NB4 (cell line): Measurements from ENCODE around the gene MEG3.

Experiments
- DNase-seq: peaks from one replicate; pipeline ENCODE4 v3.0.0; 2010; ENCODE audit warnings: low read depth
- H3K4me3 ChIP-seq: one replicate; pipeline ENCODE4 v1.5.1; 2011; ENCODE audit warnings: mild to moderate bottlenecking, low read depth, low read length, moderate library complexity
- MYC ChIP-seq: IDR thresholded peaks from 2 replicates; pipeline ENCODE4 v1.6.1; 2011; ENCODE audit warnings: low read depth, low read length
- POLR2A ChIP-seq: IDR thresholded peaks from 2 replicates; pipeline ENCODE4 v1.6.1; 2011; ENCODE audit warnings: mild to moderate bottlenecking; ENCODE audit not compliant: insufficient read length; ENCODE audit errors: extremely low read depth
- TF ChIP-seq, protein P1 (sequence below): IDR thresholded peaks from one replicate; pipeline ENCODE4 v1.5.1; 2012; ENCODE audit warnings: low read depth, low read length
- TF ChIP-seq, protein P2 (sequence below): IDR thresholded peaks from 2 replicates; pipeline ENCODE4 v1.6.1; 2011; ENCODE audit warnings: low read depth, low read length

Gene MEG3

GRCh38 chr14:100887728-100888335, 61.9 kb downstream of the MEG3 start:
- no peak for DNase-seq
- TF ChIP-seq, protein P1, sequence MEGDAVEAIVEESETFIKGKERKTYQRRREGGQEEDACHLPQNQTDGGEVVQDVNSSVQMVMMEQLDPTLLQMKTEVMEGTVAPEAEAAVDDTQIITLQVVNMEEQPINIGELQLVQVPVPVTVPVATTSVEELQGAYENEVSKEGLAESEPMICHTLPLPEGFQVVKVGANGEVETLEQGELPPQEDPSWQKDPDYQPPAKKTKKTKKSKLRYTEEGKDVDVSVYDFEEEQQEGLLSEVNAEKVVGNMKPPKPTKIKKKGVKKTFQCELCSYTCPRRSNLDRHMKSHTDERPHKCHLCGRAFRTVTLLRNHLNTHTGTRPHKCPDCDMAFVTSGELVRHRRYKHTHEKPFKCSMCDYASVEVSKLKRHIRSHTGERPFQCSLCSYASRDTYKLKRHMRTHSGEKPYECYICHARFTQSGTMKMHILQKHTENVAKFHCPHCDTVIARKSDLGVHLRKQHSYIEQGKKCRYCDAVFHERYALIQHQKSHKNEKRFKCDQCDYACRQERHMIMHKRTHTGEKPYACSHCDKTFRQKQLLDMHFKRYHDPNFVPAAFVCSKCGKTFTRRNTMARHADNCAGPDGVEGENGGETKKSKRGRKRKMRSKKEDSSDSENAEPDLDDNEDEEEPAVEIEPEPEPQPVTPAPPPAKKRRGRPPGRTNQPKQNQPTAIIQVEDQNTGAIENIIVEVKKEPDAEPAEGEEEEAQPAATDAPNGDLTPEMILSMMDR = no peak
- no peak for TF ChIP-seq POLR2A
- no peak for TF ChIP-seq MYC
- TF ChIP-seq, protein P2, sequence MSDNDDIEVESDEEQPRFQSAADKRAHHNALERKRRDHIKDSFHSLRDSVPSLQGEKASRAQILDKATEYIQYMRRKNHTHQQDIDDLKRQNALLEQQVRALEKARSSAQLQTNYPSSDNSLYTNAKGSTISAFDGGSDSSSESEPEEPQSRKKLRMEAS = no peak
- H3K4me3 ChIP-seq = no peak overlapping the region

DNA sequence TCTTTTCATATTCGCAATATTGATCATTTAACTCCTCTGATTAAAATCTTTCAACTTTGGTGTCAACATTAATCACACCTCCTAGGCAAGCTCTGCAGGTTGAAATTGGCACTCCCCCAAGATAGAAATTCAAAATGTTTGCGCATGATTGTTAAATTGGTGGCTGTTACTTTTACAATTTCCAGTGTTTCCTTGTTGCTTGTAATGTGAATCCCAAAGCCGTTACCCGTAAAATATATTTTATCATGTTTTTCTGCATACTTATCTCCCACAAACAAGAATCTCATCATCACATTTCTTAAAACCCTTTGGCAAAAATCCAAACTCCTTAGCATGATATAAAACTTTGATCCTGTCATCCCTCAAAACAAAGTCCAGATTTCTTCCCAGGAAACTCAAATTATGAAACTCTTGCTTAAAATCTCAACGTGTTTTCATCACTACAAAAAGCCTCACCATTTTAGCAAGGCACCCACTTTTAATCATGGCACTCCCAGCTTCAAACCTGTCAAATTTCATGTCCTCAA, 62.9 kb downstream of the MEG3 start:
- H3K4me3 ChIP-seq = no peak overlapping the region
- no peak for DNase-seq
- TF ChIP-seq, protein P1 = no peak
- no peak for TF ChIP-seq POLR2A
- TF ChIP-seq, protein P2 = no peak
- no peak for TF ChIP-seq MYC

DNA sequence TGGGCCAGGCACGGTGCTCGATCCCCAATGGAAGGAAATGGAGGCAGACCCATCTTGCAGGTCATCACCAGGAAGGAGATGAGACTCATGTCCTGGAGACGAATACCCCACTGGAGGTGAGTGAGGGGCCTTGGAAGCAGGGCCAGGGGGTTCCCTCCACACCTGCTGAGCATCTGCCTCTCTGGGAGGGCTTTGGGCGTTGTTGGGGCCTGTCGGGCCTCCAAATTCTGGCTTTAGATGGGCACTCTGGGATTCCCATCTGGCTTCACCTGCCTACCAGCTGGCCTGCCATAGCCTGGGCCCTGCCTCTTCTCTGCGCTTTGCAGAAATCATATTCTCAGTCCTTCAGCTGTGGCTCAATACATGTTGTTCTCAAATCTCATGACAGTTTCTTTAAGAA, 63.7 kb downstream of the MEG3 start:
- TF ChIP-seq, protein P1 = no peak
- no peak for TF ChIP-seq MYC
- no peak for TF ChIP-seq POLR2A
- TF ChIP-seq, protein P2 = no peak
- no peak for DNase-seq
- no peak overlapping the region for H3K4me3 ChIP-seq

GRCh38 chr14:100890061-100890850, 64.3 kb downstream of the MEG3 start:
- no peak for TF ChIP-seq POLR2A
- TF ChIP-seq, protein P1 = no peak
- TF ChIP-seq, protein P2 = no peak
- TF ChIP-seq MYC = no peak
- no peak for DNase-seq
- H3K4me3 ChIP-seq = no peak overlapping the region

- H3K4me3 ChIP-seq = no peak overlapping the region
- TF ChIP-seq MYC = no peak
- TF ChIP-seq, protein P1 = no peak
- no peak for TF ChIP-seq POLR2A
- TF ChIP-seq, protein P2 = no peak
These were observed 65.1 kb downstream of the MEG3 start for GRCh38 chr14:100891051-100891450.

More at GRCh38 chr14:100891051-100891450, 65.1 kb downstream of the MEG3 start:
- no peak for DNase-seq
